ENCODE measurements around the gene NEUROG2. TPM values are rescaled to one million over a fixed set of nuclear protein-coding genes. Genes with fewer than 3 reads are reported as not detected.
"Not testable (repeated sequence)": the region's sequence is repeated elsewhere in the genome, so short reads cannot be mapped to it uniquely, and the experiment has no call there.

NEUROG2 gene
- total RNA-seq, 1 donor, result not detected

GRCh38 chr4:112557676-112558411, 41.9 kb upstream of the NEUROG2 start:
- no peak overlapping the region for H3K4me3 ChIP-seq (ENCODE audit: low read depth, low read length)
- DNase-seq (ENCODE audit: low read depth), result no peak
- TF ChIP-seq CTCF (IDR thresholded peaks at IDR 0.05; ENCODE audit: insufficient read depth, low read depth, low read length), result no peak

GRCh38 chr4:112554271-112554670, 38.3 kb upstream of the NEUROG2 start:
- not testable (repeated sequence) for DNase-seq (ENCODE audit: low read depth); H3K4me3 ChIP-seq (ENCODE audit: low read depth, low read length)

GRCh38 chr4:112552668-112553067, 36.7 kb upstream of the NEUROG2 start:
- DNase-seq (ENCODE audit: low read depth), result peak; percentile 39
- TF ChIP-seq CTCF (IDR thresholded peaks at IDR 0.05; ENCODE audit: insufficient read depth, low read depth, low read length), result no peak

GRCh38 chr4:112550728-112551127, 34.7 kb upstream of the NEUROG2 start:
- no peak for DNase-seq (ENCODE audit: low read depth)
- H3K4me3 ChIP-seq (ENCODE audit: low read depth, low read length), result no peak overlapping the region
- TF ChIP-seq CTCF (IDR thresholded peaks at IDR 0.05; ENCODE audit: insufficient read depth, low read depth, low read length), result no peak

More at GRCh38 chr4:112552668-112553067, 36.7 kb upstream of the NEUROG2 start:
- H3K4me3 ChIP-seq (ENCODE audit: low read depth, low read length), result no peak overlapping the region

- TF ChIP-seq CTCF (IDR thresholded peaks at IDR 0.05; ENCODE audit: insufficient read depth, low read depth, low read length), result no peak
- DNase-seq (ENCODE audit: low read depth), result peak; percentile 8
Measured at GRCh38 chr4:112546476-112546875, 30.5 kb upstream of the NEUROG2 start.

GRCh38 chr4:112545346-112545745, 29.4 kb upstream of the NEUROG2 start:
- H3K4me3 ChIP-seq (ENCODE audit: low read depth, low read length), result no peak overlapping the region
- DNase-seq (ENCODE audit: low read depth), result no peak
- no peak for TF ChIP-seq CTCF (IDR thresholded peaks at IDR 0.05; ENCODE audit: insufficient read depth, low read depth, low read length)

More at GRCh38 chr4:112546476-112546875, 30.5 kb upstream of the NEUROG2 start:
- H3K4me3 ChIP-seq (ENCODE audit: low read depth, low read length), result no peak overlapping the region

GRCh38 chr4:112540695-112541094, 24.7 kb upstream of the NEUROG2 start:
- H3K4me3 ChIP-seq (ENCODE audit: low read depth, low read length), result no peak overlapping the region
- TF ChIP-seq CTCF (IDR thresholded peaks at IDR 0.05; ENCODE audit: insufficient read depth, low read depth, low read length), result no peak
- no peak for DNase-seq (ENCODE audit: low read depth)
